Activated CD8-positive, alpha-beta memory T cell treated with anti-CD3 and anti-CD28 coated beads for 1 hour (primary cell): Measurements from ENCODE around the gene RSAD1.
A peak's percentile ranks its signal among the peaks of the same experiment; 100 is the strongest.

Experiments used
- DNase-seq, 2 donors: peaks; one replicate each; pipeline ENCODE4 v3.0.0-alpha.2; 2020; ENCODE audit warnings: low read depth in 1 of 2; ENCODE audit errors: extremely low read depth in 1 of 2

RSAD1 gene

GRCh38 chr17:50478391-50479381 lies at the start of gene RSAD1:
RSAD1 (plus strand) TSS chr17:50478860; CDS start chr17:50478885, 25 bp downstream.
- DNase-seq, result peak; percentile 40 to 73

GRCh38 chr17:50429793-50430192 lies 48.9 kb upstream of the RSAD1 start:
- DNase-seq, result no peak

DNA sequence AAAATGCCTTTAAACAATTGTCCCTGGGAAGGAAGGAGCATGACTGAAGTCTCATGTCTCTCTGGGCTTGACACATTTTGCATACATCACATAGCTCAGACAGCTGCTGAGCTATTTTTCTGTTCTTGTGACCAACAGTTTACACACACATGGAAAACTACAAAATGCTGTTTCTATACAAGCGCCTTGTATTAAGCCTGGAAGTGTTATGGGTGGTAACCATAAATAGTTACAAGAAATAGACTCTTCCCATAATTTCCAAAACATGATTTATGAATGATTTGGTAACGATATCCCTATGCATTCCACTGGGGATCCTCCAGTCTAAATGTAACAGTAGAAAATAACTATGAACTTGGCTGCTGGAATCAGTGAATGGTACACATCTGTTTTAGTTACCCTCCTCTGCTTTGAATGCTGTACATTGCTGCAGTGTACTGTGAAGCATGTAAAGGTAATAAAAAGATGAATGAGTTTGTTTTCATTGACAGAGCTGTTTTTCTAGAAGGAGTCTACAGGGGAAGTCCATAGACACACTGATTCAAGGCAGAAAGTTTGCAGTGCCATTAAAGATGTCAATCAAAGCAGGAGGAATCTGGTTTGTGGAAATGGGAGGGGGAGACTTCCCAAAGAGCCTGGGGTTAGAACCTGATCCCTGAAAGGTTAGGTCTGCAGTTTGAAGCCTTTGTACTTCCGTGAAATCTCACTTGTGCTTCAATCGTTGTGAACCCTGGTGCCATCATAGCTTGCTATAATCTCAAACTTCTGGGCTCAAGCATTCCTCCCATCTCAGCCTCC lies 47.6 kb upstream of the RSAD1 start:
- no peak for DNase-seq

- no peak for DNase-seq
Measured at GRCh38 chr17:50432125-50432762, 46.4 kb upstream of the RSAD1 start.

- no peak for DNase-seq
Measured at GRCh38 chr17:50437409-50437808, 41.3 kb upstream of the RSAD1 start.

DNA sequence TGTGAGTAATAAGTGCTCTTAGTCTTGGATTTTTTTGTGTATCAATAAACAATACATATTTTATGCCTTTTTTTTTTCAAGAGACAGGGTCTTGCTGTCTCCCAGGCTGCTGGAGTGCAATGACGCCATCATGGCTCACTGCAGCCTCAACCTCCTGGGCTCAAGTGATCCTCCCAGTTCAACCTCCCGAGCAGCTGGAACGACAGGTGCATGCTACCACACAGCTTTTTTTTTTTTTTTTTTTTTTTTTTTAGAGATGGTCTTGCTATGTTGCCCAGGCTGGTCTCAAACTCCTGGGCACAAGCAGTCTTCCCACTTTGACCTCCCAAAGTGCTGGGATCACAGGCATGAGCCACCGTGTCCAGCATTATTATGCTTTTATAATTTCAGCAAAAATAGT lies 39.7 kb upstream of the RSAD1 start:
- no peak for DNase-seq

DNA sequence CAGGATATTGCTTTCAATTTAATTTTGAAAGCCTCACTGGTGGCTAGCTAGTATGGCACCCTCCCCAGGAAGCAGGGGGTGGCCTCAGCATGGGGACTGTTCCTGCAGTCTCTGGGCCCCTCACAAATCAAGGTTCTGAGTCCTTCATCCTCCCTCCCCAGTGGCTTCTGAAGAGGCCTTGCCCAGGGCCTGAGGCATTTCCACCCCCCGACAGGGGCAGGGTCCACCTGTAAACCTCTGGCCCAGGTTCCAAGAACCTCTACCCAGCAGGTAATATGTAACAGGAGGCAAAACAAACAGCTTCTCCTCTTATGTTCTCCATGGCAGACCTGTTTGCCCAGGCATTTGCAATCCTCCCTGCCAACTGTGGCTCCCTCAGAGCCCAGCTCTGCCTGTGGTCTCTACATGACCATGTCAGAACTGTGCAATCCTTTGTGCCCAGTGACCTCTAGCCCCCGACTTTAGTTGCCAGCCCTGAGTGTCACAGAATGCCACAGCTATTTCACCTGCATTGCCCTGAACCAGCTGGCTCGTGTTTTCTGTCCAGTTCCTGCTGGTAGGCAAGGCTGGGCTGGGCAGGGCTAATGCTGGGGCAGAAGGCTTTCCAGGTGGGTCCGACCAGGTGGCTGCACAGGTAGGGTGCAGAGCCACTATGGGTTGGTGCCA lies 38.4 kb upstream of the RSAD1 start:
- DNase-seq, result no peak

DNA sequence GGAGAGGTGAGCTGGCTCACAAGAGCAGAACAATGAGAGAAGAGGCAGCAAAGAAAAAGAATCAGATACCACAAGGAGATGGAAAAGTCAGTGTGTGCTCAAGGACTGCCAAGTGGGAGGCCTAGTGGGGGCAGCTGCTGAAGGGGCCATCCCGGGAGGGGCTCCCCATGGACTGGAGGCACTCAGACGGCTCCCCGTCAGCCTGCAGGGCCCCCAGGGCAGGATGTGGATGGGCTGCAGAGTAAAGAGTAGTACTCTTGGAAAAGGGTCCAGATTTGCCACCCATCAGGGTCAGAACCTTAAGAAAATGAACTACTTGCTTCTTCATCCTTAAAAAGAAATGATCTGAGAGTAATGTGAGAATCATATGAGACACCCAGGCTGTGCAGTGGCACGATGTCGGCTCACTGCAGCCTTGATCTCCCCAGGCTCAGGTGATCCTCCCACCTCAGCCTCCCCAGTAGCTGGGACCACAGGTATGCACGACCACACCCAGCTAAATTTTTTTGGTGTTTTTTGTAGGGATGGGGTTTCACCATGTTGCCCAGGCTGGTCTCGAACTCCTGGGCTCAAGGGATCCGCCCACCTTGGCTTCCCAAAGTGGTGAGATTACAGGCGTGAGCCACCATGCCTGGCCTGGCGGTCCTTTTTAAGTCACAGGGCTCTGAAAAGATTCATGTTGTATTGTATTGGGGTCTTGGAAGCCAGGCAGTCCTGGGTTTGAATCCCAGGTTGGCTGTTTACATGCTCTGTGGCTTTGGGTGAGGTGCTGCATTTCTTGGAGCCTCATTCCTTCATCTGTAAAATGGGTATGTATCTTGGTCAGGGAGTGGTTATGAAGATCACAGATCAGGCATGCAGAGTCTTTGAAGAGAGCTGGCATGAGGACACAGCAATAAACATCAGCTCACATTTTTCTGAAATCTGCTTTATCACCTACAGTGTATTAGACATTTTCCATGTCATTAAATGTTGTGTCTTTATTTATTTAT lies 37.5 kb upstream of the RSAD1 start:
- DNase-seq, result no peak

DNA sequence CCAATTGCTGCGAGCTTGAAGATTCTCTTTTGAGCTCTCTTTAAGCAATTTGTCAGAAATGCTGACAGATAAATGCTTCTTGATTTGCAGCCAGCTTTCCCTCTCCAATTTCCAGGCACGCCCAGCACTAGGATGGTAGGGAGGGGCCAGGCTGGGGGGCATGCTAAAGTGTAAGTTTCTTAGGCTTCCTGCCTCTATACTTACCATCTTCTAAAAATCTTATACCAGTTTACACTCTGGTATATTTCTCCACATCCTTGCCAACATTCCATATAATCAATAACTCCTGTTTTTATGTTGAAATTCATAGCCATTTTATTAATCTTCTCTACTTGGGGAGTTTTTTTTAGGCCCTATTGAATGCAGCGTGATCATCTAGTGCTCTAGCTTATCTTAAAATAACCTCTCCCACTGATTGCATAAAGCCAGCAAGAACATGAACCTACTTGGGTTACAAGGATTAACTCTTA lies 35.1 kb upstream of the RSAD1 start:
- DNase-seq, result no peak

DNA sequence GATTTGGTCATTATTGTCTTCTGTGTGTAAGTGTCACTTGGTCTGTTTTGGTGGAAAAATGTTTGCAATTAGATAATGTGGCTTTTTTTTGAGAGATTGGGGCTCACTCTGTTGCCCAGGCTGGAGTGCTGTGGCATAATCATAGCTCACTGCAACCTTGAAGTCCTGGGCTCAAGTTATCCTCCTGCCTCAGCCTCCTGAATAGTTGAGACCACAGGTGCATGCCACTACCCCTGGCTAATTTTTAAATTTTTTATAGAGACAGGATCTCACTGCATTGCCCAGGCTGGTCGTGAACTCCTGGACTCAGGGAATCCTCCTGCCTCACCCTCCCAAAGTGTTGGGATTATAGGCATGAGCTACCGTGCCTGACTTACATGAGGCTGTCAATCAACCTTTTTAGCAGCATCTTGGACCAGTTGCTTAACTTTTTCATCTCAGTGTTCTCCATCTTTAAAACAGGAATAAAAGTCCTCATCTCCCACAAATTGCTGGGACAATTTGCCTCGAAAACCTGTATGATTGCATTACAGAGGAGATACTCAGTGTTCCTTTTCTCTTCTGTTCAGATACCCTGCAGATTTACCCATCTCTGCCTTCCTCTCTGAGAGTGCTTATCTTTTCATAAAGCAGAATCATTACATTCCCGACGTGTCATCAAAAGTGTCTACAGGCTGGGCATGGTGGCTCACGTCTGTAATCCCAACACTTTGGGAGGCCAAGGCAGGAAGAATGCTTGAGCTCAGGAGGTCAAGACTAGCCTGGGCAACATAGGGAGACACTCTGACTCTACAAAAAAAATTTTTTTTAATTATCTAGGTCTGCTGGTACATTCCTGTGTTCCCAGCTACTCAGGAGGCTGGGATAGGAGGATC lies 33.6 kb upstream of the RSAD1 start:
- no peak for DNase-seq

GRCh38 chr17:50445730-50446325 lies 32.8 kb upstream of the RSAD1 start:
- no peak for DNase-seq

- DNase-seq, result no peak
Measured at GRCh38 chr17:50447870-50448595, 30.6 kb upstream of the RSAD1 start.

DNA sequence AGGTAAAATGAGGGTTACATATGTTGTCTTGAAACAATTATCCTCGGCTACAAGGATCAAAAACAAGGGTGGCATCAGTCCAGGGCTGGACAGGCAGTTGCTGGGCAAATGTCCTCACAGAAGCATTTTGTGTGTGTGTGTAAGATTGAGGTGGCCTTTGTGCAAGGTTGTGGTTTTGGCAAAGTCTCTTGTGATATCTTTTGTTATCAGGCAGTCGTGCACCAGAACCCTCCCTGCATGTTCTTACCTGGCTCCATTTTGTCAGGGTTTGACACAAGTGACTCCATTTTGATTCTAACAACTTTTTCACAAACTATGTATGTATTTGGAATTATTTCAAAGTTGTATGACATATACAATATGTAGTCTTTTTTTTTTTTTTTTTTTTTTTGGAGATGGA lies 30.0 kb upstream of the RSAD1 start:
- no peak for DNase-seq

- DNase-seq, result no peak
Measured at GRCh38 chr17:50451943-50452629, 26.6 kb upstream of the RSAD1 start.

GRCh38 chr17:50452630-50453300 lies 25.9 kb upstream of the RSAD1 start:
- no peak for DNase-seq

DNA sequence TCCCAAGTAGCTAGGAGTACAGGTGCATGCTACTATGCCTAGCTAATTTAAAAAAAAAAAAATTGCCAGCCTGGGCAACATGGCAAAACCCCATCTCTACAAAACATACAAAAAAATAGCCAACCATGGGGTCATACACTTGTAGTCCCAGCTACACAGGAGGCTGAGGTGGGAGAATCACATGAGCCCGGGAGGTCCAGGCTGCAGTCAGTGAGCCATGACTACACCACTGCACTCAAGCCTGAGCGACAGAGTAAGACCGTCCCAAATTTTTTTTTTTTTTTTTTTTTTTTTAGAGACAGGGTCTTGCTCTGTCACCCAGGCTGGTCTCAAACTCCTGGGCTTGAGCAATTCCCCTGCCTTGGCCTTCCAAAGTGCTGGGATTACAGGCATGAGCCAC lies 24.8 kb upstream of the RSAD1 start:
- DNase-seq, result no peak
